NCI-H2196 (cell line): ENCODE results near the gene RRAS2.

Experiments used
- DNase-seq: peaks from one replicate; lab custom pipeline; 2025; ENCODE audit not compliant: unreplicated experiment; lab: John Stamatoyannopoulos, UW

Gene RRAS2

GRCh38 chr11:14230407-14230806, 128.6 kb downstream of the RRAS2 start:
- DNase-seq, result no peak

GRCh38 chr11:14229472-14229871, 129.5 kb downstream of the RRAS2 start:
- DNase-seq, result no peak

- no peak for DNase-seq
Measured at GRCh38 chr11:14228356-14228755, 130.6 kb downstream of the RRAS2 start.
